Measurements from ENCODE around the gene POLR1E.

Gene POLR1E

GRCh38 chr9:37551888-37552287 is 66.1 kb downstream of the POLR1E start:
- H3K4me1 ChIP-seq (ENCODE audit: low read length): peaks cover 12% of the 10 kb centered on the region
- no peaks in the 10 kb centered on the region for H3K79me2 ChIP-seq (ENCODE audit: low read length)
- no peak overlapping the region for H3K4me2 ChIP-seq (ENCODE audit: low read depth, low read length)
- DNase-seq: no peak
- no peak overlapping the region for H3K9ac ChIP-seq (ENCODE audit: low read length)
- H3K4me3 ChIP-seq (ENCODE audit: low read length): no peak overlapping the region
- H3K27me3 ChIP-seq (replicated peaks; ENCODE audit: insufficient read depth, low read length): no peaks in the 10 kb centered on the region
- no peaks in the 10 kb centered on the region for H3K9me3 ChIP-seq (replicated peaks; ENCODE audit: insufficient read depth, low read length)
- H3K9me2 ChIP-seq (replicated peaks; ENCODE audit: insufficient read depth, low read length): no peaks in the 10 kb centered on the region
- H4K20me1 ChIP-seq (ENCODE audit: insufficient read depth, low read length): no peaks in the 10 kb centered on the region
- no peak overlapping the region for H2AFZ ChIP-seq (ENCODE audit: low read length)
- H3F3A ChIP-seq (ENCODE audit: insufficient read depth, low read length): peaks cover 8% of the 10 kb centered on the region; the same call in 1 of the 2 replicates
- H3K27ac ChIP-seq (ENCODE audit: low read length): no peak overlapping the region
- TF ChIP-seq EZH2 (optimal IDR thresholded peaks at IDR 0.05; ENCODE audit: low read depth, low read length) (no peak), EZH2phosphoT487 (IDR thresholded peaks at IDR 0.05; ENCODE audit: low read length) (no peak), CTCF (IDR thresholded peaks at IDR 0.05; ENCODE audit: low read length) (no peak)
- no peaks in the 10 kb centered on the region for H3K36me3 ChIP-seq (replicated peaks; ENCODE audit: insufficient read depth, low read length)

Measured in MM.1S (cell line).